HEK293 (cell line): ENCODE results near the gene TUBA8.

Experiments
- CTCF ChIA-PET: fragments of 350-600 bp; formaldehyde crosslinking; extraction: SDS; loops from one replicate; lab custom pipeline; 2021; ENCODE audit warnings: antibody characterized with exemption; lab: Yijun Ruan, JAX
- POLR2A ChIA-PET: fragments of 300-600 bp; formaldehyde crosslinking; extraction: SDS; loops from one replicate; lab custom pipeline; 2020; ENCODE audit warnings: antibody characterized with exemption, inconsistent platforms; lab: Yijun Ruan, JAX
- H3K27ac ChIP-seq: fragments of 200-500 bp; sonication (Bioruptor generic); 2 replicates; pipeline ENCODE4 v1.5.1; 2014; ENCODE audit warnings: low read depth, low read length, control low read depth, inconsistent platforms; ENCODE audit errors: extremely low read depth
- H3K36me3 ChIP-seq, 2 experiments: fragments of 200-500 bp in 1 of 2; sonication (Bioruptor generic) in 1 of 2; 1 replicate in 1 of 2; 2 replicates in 1 of 2; pipeline ENCODE4 v1.5.1; 2014 to 2017; ENCODE audit warnings: inconsistent platforms in 2 of 2, low read length in 2 of 2; ENCODE audit not compliant: control insufficient read depth in 2 of 2, insufficient read depth in 1 of 2
- H3K4me1 ChIP-seq: fragments of 200-500 bp; sonication (Bioruptor generic); 2 replicates; pipeline ENCODE4 v1.5.1; 2014; ENCODE audit warnings: mild to moderate bottlenecking, low read length, inconsistent platforms; ENCODE audit not compliant: control insufficient read depth, insufficient read depth
- H3K4me3 ChIP-seq: 2 replicates; pipeline ENCODE4 v1.5.1; 2011; ENCODE audit warnings: low read depth, mild to moderate bottlenecking, control low read depth, low read length, moderate library complexity
- H3K9me3 ChIP-seq: fragments of 200-500 bp; sonication (Bioruptor generic); 2 replicates; pipeline ENCODE4 v1.5.1; 2014; ENCODE audit warnings: low read depth, low read length, inconsistent platforms; ENCODE audit not compliant: control insufficient read depth, insufficient read depth
- FEZF1 ChIP-seq: fragments of 450-650 bp; formaldehyde crosslinking; IDR thresholded peaks from 2 replicates; pipeline ENCODE4 v1.5.1; 2016; ENCODE audit warnings: missing biosample characterization, missing genetic modification characterization
- GLIS1 ChIP-seq: fragments of 450-650 bp; formaldehyde crosslinking; IDR thresholded peaks from 2 replicates; pipeline ENCODE4 v1.5.1; 2016; ENCODE audit warnings: missing biosample characterization, missing genetic modification characterization
- KLF17 ChIP-seq: fragments of 450-650 bp; formaldehyde crosslinking; IDR thresholded peaks from 2 replicates; pipeline ENCODE4 v1.5.1; 2016; ENCODE audit warnings: missing biosample characterization, missing genetic modification characterization
- KLF8 ChIP-seq: fragments of 450-650 bp; formaldehyde crosslinking; IDR thresholded peaks from 2 replicates; pipeline ENCODE4 v1.5.1; 2016; ENCODE audit warnings: missing biosample characterization, missing genetic modification characterization
- PBX3 ChIP-seq: sonication (generic); formaldehyde crosslinking; IDR thresholded peaks from 2 replicates; pipeline ENCODE4 v1.8.1; 2022; ENCODE audit warnings: mild to moderate bottlenecking, moderate library complexity, missing genetic modification reagents
- TSHZ1 ChIP-seq: fragments of 450-650 bp; formaldehyde crosslinking; IDR thresholded peaks from 2 replicates; pipeline ENCODE4 v1.5.1; 2016; ENCODE audit warnings: missing biosample characterization, missing genetic modification characterization, borderline replicate concordance
- ZFHX2 ChIP-seq: fragments of 450-650 bp; formaldehyde crosslinking; conservative IDR thresholded peaks from 2 replicates; pipeline ENCODE4 v1.5.1; 2016; ENCODE audit warnings: missing biosample characterization, missing genetic modification characterization
- ZFP3 ChIP-seq: fragments of 450-650 bp; formaldehyde crosslinking; IDR thresholded peaks from 2 replicates; pipeline ENCODE4 v1.5.1; 2016; ENCODE audit warnings: low read depth, missing biosample characterization, missing genetic modification characterization
- ZIC2 ChIP-seq: fragments of 450-650 bp; formaldehyde crosslinking; IDR thresholded peaks from 2 replicates; pipeline ENCODE4 v1.5.1; 2016; ENCODE audit warnings: missing biosample characterization, missing genetic modification characterization
- ZNF23 ChIP-seq: fragments of 450-650 bp; formaldehyde crosslinking; IDR thresholded peaks from 2 replicates; pipeline ENCODE4 v1.5.1; 2016; ENCODE audit warnings: missing biosample characterization, missing genetic modification characterization, borderline replicate concordance
- ZNF544 ChIP-seq: fragments of 450-650 bp; formaldehyde crosslinking; IDR thresholded peaks from 2 replicates; pipeline ENCODE4 v1.5.0; 2017; ENCODE audit warnings: missing biosample characterization, missing genetic modification characterization
- ZNF548 ChIP-seq: fragments of 450-650 bp; formaldehyde crosslinking; IDR thresholded peaks from 2 replicates; pipeline ENCODE4 v1.5.1; 2016; ENCODE audit warnings: missing biosample characterization, missing genetic modification characterization
- ZNF692 ChIP-seq: fragments of 450-650 bp; formaldehyde crosslinking; IDR thresholded peaks from 2 replicates; pipeline ENCODE4 v1.5.1; 2016; ENCODE audit warnings: missing biosample characterization, missing genetic modification characterization
- TF ChIP-seq, protein P1 (sequence below): fragments of 450-650 bp; formaldehyde crosslinking; IDR thresholded peaks from 2 replicates; pipeline ENCODE4 v1.5.1; 2016; ENCODE audit warnings: missing biosample characterization, missing genetic modification characterization

Gene TUBA8

GRCh38 chr22:18085188-18085587 is 25.4 kb upstream of the TUBA8 start:
- TF ChIP-seq KLF17 (tag by site-specific recombination): no peak
- TF ChIP-seq, protein P1, sequence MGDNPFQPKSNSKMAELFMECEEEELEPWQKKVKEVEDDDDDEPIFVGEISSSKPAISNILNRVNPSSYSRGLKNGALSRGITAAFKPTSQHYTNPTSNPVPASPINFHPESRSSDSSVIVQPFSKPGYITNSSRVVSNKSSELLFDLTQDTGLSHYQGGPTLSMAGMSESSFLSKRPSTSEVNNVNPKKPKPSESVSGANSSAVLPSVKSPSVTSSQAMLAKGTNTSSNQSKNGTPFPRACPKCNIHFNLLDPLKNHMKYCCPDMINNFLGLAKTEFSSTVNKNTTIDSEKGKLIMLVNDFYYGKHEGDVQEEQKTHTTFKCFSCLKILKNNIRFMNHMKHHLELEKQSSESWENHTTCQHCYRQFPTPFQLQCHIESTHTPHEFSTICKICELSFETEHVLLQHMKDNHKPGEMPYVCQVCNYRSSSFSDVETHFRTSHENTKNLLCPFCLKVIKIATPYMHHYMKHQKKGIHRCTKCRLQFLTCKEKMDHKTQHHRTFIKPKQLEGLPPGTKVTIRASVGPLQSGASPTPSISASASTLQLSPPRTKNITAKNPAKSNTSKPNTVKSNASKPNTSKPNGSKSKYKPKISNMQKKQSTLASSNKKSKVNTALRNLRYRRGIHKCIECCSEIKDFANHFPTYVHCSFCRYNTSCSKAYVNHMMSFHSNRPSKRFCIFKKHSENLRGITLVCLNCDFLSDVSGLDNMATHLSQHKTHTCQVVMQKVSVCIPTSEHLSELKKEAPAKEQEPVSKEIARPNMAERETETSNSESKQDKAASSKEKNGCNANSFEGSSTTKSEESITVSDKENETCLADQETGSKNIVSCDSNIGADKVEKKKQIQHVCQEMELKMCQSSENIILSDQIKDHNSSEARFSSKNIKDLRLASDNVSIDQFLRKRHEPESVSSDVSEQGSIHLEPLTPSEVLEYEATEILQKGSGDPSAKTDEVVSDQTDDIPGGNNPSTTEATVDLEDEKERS (tag by site-specific recombination): no peak
- no peak for TF ChIP-seq TSHZ1 (tag by site-specific recombination)
- no peak for TF ChIP-seq KLF8 (tag by site-specific recombination)
- no peak for TF ChIP-seq ZNF548
- TF ChIP-seq ZFHX2: no peak
- no peak for TF ChIP-seq ZNF544 (tag by site-specific recombination)
- Histone ChIP-seq H3K4me1 (no peaks in the 10 kb centered on the region), H3K9me3 (no peaks in the 10 kb centered on the region), H3K27ac (no peak overlapping the region), H3K36me3 (peaks cover 64 to 96% of the 10 kb centered on the region in 2 experiments), H3K4me3 (no peak overlapping the region)
- ChIA-PET CTCF (interaction anchor here (0.8 kb wide), 1 partner anchor 9 kb away, joined by 3 read pairs; no protein-coding TSS in a partner anchor), POLR2A (no interaction called here)

DNA sequence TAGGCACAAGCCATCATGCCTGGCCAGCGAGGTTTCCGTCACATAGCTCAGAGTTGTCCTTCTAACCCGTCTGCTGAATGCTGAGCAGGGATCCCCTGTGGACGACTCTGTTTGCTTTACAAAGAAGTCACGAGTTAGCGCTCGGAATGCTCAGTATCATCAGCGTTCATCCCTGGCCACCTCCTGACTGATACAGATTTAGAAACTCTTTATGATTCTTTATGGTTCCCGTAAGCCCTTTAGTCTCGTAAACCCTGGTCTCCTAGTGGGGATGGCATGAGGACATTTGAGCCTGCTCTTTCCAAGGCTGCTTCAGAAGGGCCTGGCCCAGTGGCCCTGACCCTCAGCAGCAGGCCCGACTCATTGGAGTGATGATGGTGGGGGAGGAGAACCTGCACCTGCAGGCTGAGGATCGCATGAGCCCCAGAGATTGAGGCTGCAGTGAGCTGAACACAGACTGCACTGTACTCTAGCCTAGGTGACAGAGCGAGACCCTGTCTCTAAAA is 23.2 kb upstream of the TUBA8 start:
- no peak overlapping the region for H3K4me3 ChIP-seq
- H3K4me1 ChIP-seq: no peaks in the 10 kb centered on the region
- H3K36me3 ChIP-seq: peaks cover 53 to 94% of the 10 kb centered on the region in 2 experiments
- TF ChIP-seq GLIS1 (tag by site-specific recombination) (peak; percentile 20; the same call in 1 of the 2 replicates), ZIC2 (tag by site-specific recombination) (peak; percentile 69), ZNF692 (no peak), ZFP3 (tag by site-specific recombination) (no peak), PBX3 (no peak), ZNF23 (tag by site-specific recombination) (no peak), FEZF1 (peak; percentile 43; the same call in 1 of the 2 replicates)
- no peak overlapping the region for H3K27ac ChIP-seq
- CTCF ChIA-PET: interaction anchor here (3.3 kb wide), 1 partner anchor 11 kb away, joined by 19 read pairs; the partner anchor contains the start of gene PEX26
- POLR2A ChIA-PET: no interaction called here
- no peaks in the 10 kb centered on the region for H3K9me3 ChIP-seq
